Keratinocyte (primary cell): ENCODE measurements around the gene SPRED1. TPM values are rescaled to one million over a fixed set of nuclear protein-coding genes. Genes with fewer than 3 reads are reported as not detected.

ENCODE experiments used
- DNase-seq: peaks from one replicate; pipeline ENCODE4 v3.0.0-alpha.2; 2011; ENCODE audit warnings: low read depth, missing footprints, low spot score
- FAIRE-seq: peaks from 2 replicates; lab custom pipeline; 2011; peaks lifted over from hg19 to GRCh38; lab: Jason Lieb, UNC
- H2AFZ ChIP-seq: 2 replicates; pipeline ENCODE4 v1.6.0; 2012; ENCODE audit warnings: low read length, control low read depth, inconsistent platforms; ENCODE audit not compliant: control insufficient read depth
- H3K27ac ChIP-seq: 2 replicates; pipeline ENCODE4 v1.5.1; 2011; ENCODE audit warnings: low read length; ENCODE audit not compliant: control insufficient read depth, insufficient read depth
- H3K27me3 ChIP-seq: 3 replicates; pipeline ENCODE4 v1.6.0; 2011; ENCODE audit warnings: low read length; ENCODE audit not compliant: control insufficient read depth, insufficient read depth; ENCODE audit errors: extremely low read depth
- H3K36me3 ChIP-seq, 2 experiments: 2 replicates in 1 of 2; 3 replicates in 1 of 2; pipeline ENCODE4 v1.5.1; 2011; ENCODE audit warnings: low read length in 2 of 2, mild to moderate bottlenecking in 1 of 2; ENCODE audit not compliant: control insufficient read depth in 2 of 2, insufficient read depth in 2 of 2; ENCODE audit errors: extremely low read depth in 1 of 2
- H3K4me1 ChIP-seq: 3 replicates; pipeline ENCODE4 v1.5.1; 2011; ENCODE audit warnings: low read length; ENCODE audit not compliant: control insufficient read depth, insufficient read depth; ENCODE audit errors: extremely low read depth
- H3K4me2 ChIP-seq: 3 replicates; pipeline ENCODE4 v1.6.0; 2011; ENCODE audit warnings: low read depth, low read length; ENCODE audit not compliant: control insufficient read depth, insufficient read depth; ENCODE audit errors: extremely low read depth
- H3K4me3 ChIP-seq, 3 experiments: fragments of 200-600 bp in 1 of 3; sonication (generic) in 1 of 3; 2 replicates in 2 of 3; 3 replicates in 1 of 3; pipeline ENCODE4 v1.5.1; 2011 to 2016; ENCODE audit warnings: low read length in 3 of 3, mild to moderate bottlenecking in 3 of 3, control low read depth in 2 of 3, inconsistent platforms in 1 of 3, low read depth in 1 of 3, mixed read lengths in 1 of 3, mixed run types in 1 of 3, moderate library complexity in 1 of 3; ENCODE audit not compliant: control insufficient read depth in 2 of 3, insufficient read depth in 2 of 3; ENCODE audit errors: extremely low read depth in 1 of 3
- H3K79me2 ChIP-seq: 2 replicates; pipeline ENCODE4 v1.6.0; 2012; ENCODE audit warnings: low read length; ENCODE audit not compliant: control insufficient read depth, insufficient read depth
- H3K9ac ChIP-seq: 3 replicates; pipeline ENCODE4 v1.6.0; 2011; ENCODE audit warnings: low read length; ENCODE audit not compliant: control insufficient read depth, insufficient read depth; ENCODE audit errors: extremely low read depth
- H3K9me1 ChIP-seq: 3 replicates; pipeline ENCODE4 v1.6.0; 2011; ENCODE audit warnings: low read length; ENCODE audit not compliant: control insufficient read depth, insufficient read depth; ENCODE audit errors: extremely low read depth
- H3K9me3 ChIP-seq: 2 replicates; pipeline ENCODE4 v1.5.1; 2012; ENCODE audit warnings: low read depth, low read length; ENCODE audit not compliant: control insufficient read depth
- H4K20me1 ChIP-seq: 3 replicates; pipeline ENCODE4 v1.6.0; 2011; ENCODE audit warnings: low read length; ENCODE audit not compliant: control insufficient read depth, insufficient read depth; ENCODE audit errors: extremely low read depth
- CTCF ChIP-seq, 3 experiments: IDR thresholded peaks in 1 of 3; conservative IDR thresholded peaks in 1 of 3; optimal IDR thresholded peaks in 1 of 3; 2 replicates in 2 of 3; 3 replicates in 1 of 3; pipeline versions ENCODE3 to v1.5.1; 2011; ENCODE audit warnings: low read length in 3 of 3, mild to moderate bottlenecking in 3 of 3, moderate library complexity in 2 of 3, control low read depth in 1 of 3, inconsistent platforms in 1 of 3; ENCODE audit not compliant: insufficient read depth in 2 of 3; ENCODE audit errors: extremely low read depth in 1 of 3
- EZH2 ChIP-seq: IDR thresholded peaks from one replicate; pipeline ENCODE4 v1.6.1; 2012; ENCODE audit warnings: inconsistent platforms, mild to moderate bottlenecking, low read length, moderate library complexity
- dilution Hi-C: fragments of 300-500 bp; cut with MboI; formaldehyde crosslinking; loops from one replicate; pipeline ENCODE4 v1.7.0; 2020; ENCODE audit warnings: low sequenced_read_pairs; ENCODE audit not compliant: extremely low pct_ligation_motif_present
- polyA plus RNA-seq, 5 experiments: library from polyadenylated mRNA; depleted of rRNA in 3 of 5; stranded (reverse) in 3 of 5; stranded (forward) in 1 of 5; unstranded in 1 of 5; fragments of >200 nt; gene quantifications; 1 replicate in 1 of 5; 2 replicates in 3 of 5; 3 replicates in 1 of 5; pipeline versions ENCODE4 v1.2.1 to v1.2.3, GENCODE V29; 2011 to 2012; ENCODE audit warnings: missing spikeins in 2 of 5, low read depth in 1 of 5, low replicate concordance in 1 of 5

The SPRED1 gene
- polyA plus RNA-seq, 1 donor (not counting 4 experiments of a cell fraction or from before 2014, with no cell fraction given) = 11.5 TPM

- Histone ChIP-seq H3K9me1 (no peaks in the 10 kb centered on the region), H4K20me1 (no peaks in the 10 kb centered on the region), H3K9me3 (no peaks in the 10 kb centered on the region), H2AFZ (no peak overlapping the region), H3K4me2 (no peak overlapping the region), H3K4me3 (no peak overlapping the region), H3K27me3 (no peaks in the 10 kb centered on the region), H3K36me3 (no peaks in the 10 kb centered on the region), H3K4me1 (no peaks in the 10 kb centered on the region), H3K9ac (no peak overlapping the region), H3K27ac (no peak overlapping the region), H3K79me2 (peaks cover 50% of the 10 kb centered on the region)
- FAIRE-seq (no peak), DNase-seq (no peak)
- dilution Hi-C loops = no loop called here
- TF ChIP-seq CTCF (optimal IDR thresholded peaks at IDR 0.05 in 1 of 3, IDR thresholded peaks at IDR 0.05 in 1 of 3, conservative IDR thresholded peaks at IDR 0.05 in 1 of 3; ENCODE audit: extremely low read depth in 1 of 3, insufficient read depth in 2 of 3, low read length in 3 of 3) (no peak), EZH2 (no peak)
Measured at GRCh38 chr15:38307251-38307650, 54.6 kb downstream of the SPRED1 start.

- Histone ChIP-seq H3K9ac (no peak overlapping the region), H3K9me1 (no peaks in the 10 kb centered on the region), H3K36me3 (no peaks in the 10 kb centered on the region), H3K79me2 (peaks cover 55% of the 10 kb centered on the region), H4K20me1 (no peaks in the 10 kb centered on the region), H3K27me3 (no peaks in the 10 kb centered on the region), H2AFZ (no peak overlapping the region), H3K9me3 (no peaks in the 10 kb centered on the region), H3K4me1 (no peaks in the 10 kb centered on the region), H3K4me2 (no peak overlapping the region), H3K27ac (no peak overlapping the region), H3K4me3 (no peak overlapping the region)
- dilution Hi-C loops = no loop called here
- FAIRE-seq = no peak
- DNase-seq = no peak
- TF ChIP-seq EZH2 (no peak), CTCF (optimal IDR thresholded peaks at IDR 0.05 in 1 of 3, IDR thresholded peaks at IDR 0.05 in 1 of 3, conservative IDR thresholded peaks at IDR 0.05 in 1 of 3; ENCODE audit: extremely low read depth in 1 of 3, insufficient read depth in 2 of 3, low read length in 3 of 3) (no peak)
Measured at GRCh38 chr15:38307861-38308641, 55.4 kb downstream of the SPRED1 start.
